ENCODE data around the gene MAP1S. TPM values are rescaled to one million over a fixed set of nuclear protein-coding genes. Genes with fewer than 3 reads are reported as not detected.

The MAP1S gene
- total and polyA plus RNA-seq, 2 of the 8 experiments (the other 6 are each of a cell fraction or from before 2014, with no cell fraction given) = 66.7 to 115 TPM

DNA sequence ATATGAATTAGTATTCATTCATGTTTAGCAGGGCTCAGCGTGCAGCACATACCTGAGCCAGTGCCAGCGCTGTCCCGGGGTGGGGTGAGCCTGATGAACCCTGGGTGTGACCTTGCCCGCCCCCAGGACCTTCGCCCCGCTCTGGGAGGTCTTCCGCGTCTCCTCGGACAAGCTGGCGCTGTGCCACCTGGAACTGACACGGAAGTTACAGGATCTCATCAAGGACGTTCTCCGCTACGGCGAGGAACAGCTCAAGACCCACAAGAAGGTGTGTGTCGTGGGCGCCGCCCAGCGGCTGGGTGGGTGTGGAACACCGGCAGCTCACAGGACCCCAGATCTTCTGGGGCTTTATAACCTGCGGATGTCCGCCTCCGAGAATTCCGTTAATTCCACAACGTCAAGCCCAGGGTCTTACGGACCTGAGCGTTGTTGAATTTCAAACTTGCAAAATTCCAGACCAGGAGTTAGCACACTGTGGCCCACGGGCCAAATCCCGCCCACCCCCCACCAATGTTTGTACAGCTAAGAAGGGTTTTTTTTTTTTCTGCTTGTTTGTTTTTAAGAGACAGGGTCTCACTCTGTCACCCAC is 47.4 kb downstream of the MAP1S start (continued):
- TF ChIP-seq, protein P1, sequence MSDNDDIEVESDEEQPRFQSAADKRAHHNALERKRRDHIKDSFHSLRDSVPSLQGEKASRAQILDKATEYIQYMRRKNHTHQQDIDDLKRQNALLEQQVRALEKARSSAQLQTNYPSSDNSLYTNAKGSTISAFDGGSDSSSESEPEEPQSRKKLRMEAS (IDR thresholded peaks at IDR 0.05) = no peak
- TF ChIP-seq, protein P2, sequence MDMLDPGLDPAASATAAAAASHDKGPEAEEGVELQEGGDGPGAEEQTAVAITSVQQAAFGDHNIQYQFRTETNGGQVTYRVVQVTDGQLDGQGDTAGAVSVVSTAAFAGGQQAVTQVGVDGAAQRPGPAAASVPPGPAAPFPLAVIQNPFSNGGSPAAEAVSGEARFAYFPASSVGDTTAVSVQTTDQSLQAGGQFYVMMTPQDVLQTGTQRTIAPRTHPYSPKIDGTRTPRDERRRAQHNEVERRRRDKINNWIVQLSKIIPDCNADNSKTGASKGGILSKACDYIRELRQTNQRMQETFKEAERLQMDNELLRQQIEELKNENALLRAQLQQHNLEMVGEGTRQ (IDR thresholded peaks at IDR 0.05; ENCODE audit: low read length) = no peak
- no peak for TF ChIP-seq TAF7 (optimal IDR thresholded peaks at IDR 0.05; ENCODE audit: borderline replicate concordance, low read depth, low read length)
- TF ChIP-seq HDAC6 (IDR thresholded peaks at IDR 0.05; ENCODE audit: low read depth, low read length) = no peak
- TF ChIP-seq POU5F1 (IDR thresholded peaks at IDR 0.05; ENCODE audit: low read depth, low read length) = no peak
- TF ChIP-seq FOSL1 (IDR thresholded peaks at IDR 0.05; ENCODE audit: insufficient read depth, low read depth, low read length) = no peak
- peak; percentile 40; the same call in 1 of the 2 replicates for TF ChIP-seq BACH1 (IDR thresholded peaks at IDR 0.05; ENCODE audit: low read length)
- no peak for TF ChIP-seq POLR2AphosphoS5 (IDR thresholded peaks at IDR 0.05; ENCODE audit: low read depth, low read length)
- TF ChIP-seq KDM4A (IDR thresholded peaks at IDR 0.05; ENCODE audit: low read depth, low read length, severe bottlenecking) = no peak
